Measurements from ENCODE around the gene TRIM68.

The TRIM68 gene

DNA sequence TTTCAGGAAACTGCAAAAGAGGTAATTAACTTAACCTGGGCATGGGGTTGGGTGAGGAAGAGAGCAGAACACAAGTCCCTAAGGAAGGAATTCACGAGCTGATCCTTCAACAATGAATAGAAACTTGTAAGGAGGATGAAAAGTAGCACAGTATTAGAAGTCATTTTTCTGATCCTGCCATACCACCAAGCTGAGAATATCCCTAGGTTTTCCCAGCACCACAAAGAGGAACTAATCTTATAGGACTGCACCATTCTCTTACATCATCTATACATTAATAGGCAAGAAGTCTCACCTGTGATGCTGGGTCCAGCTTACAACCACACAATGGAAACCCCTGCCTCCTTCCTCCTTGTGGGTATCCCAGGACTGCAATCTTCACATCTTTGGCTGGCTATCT, 14.3 kb downstream of the TRIM68 start, which contains the start of gene OR52I1:
TSS of gene OR52I1 (plus strand) at position 301 of the 400 bp plus-strand sequence. CDS start at position 301, 0 bp downstream.
- Histone ChIP-seq H3K27me3 (ENCODE audit: insufficient read depth, low read depth, severe bottlenecking) (peaks cover 7% of the 10 kb centered on the region), H3K36me3 (no peaks in the 10 kb centered on the region), H3K9me3 (ENCODE audit: severe bottlenecking) (no peaks in the 10 kb centered on the region), H3K27ac (no peak within 1 kb of the TSS), H3K4me3 (ENCODE audit: low read depth, low read length) (no peak within 1 kb of the TSS)
- TF ChIP-seq, protein P1, sequence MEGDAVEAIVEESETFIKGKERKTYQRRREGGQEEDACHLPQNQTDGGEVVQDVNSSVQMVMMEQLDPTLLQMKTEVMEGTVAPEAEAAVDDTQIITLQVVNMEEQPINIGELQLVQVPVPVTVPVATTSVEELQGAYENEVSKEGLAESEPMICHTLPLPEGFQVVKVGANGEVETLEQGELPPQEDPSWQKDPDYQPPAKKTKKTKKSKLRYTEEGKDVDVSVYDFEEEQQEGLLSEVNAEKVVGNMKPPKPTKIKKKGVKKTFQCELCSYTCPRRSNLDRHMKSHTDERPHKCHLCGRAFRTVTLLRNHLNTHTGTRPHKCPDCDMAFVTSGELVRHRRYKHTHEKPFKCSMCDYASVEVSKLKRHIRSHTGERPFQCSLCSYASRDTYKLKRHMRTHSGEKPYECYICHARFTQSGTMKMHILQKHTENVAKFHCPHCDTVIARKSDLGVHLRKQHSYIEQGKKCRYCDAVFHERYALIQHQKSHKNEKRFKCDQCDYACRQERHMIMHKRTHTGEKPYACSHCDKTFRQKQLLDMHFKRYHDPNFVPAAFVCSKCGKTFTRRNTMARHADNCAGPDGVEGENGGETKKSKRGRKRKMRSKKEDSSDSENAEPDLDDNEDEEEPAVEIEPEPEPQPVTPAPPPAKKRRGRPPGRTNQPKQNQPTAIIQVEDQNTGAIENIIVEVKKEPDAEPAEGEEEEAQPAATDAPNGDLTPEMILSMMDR (IDR thresholded peaks at IDR 0.05; ENCODE audit: low read depth, low read length), result no peak
- no peak for DNase-seq

DNA sequence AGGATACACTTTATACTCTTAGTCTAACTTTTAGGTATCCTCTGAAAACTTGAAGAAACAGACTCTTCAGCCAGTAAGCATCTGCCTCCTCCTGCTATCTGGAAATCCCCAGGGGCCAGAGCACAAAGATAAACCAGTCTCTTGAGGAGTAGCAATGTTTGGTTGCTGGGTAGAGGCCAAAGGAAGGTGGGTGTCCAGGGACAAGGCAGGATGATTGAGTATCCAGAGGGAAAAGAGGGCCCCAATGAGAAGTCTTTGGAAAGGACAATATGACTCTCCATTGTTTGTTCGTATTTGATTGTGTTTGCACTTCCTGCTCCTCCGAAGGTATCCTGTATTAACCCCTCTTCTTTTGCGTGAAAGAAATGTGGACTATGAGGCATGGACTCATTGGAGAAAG, 19.0 kb downstream of the TRIM68 start:
- TF ChIP-seq, protein P1 (IDR thresholded peaks at IDR 0.05; ENCODE audit: low read depth, low read length), result no peak
- Histone ChIP-seq H3K4me3 (ENCODE audit: low read depth, low read length) (no peak overlapping the region), H3K27ac (no peak overlapping the region), H3K36me3 (no peaks in the 10 kb centered on the region), H3K9me3 (ENCODE audit: severe bottlenecking) (no peaks in the 10 kb centered on the region), H3K27me3 (ENCODE audit: insufficient read depth, low read depth, severe bottlenecking) (peaks cover 37% of the 10 kb centered on the region)
- DNase-seq, result no peak

DNA sequence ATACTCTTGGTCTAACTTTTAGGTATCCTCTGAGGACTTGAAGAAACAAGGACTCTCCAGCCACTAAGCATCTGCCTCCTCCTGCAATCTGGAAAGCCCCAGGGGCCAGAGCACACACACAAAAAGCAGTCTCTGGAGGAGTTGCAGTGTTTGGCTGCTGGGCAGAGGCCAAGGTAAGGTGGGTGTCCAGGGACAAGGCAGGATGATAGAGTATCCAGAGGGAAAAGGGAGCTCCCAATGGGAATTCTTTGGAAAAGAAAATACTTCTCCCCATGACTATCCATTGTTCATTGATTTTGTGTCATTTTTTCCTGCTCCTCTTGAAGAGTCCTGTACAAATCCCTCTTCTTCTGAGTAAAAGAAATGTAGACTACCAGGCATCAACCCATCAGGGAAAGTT, 26.6 kb downstream of the TRIM68 start, which contains the start of gene OR52I2:
TSS of gene OR52I2 (plus strand) at position 301 of the 400 bp plus-strand sequence.
- no peak within 1 kb of the TSS for H3K4me3 ChIP-seq (ENCODE audit: low read depth, low read length)
- H3K27me3 ChIP-seq (ENCODE audit: insufficient read depth, low read depth, severe bottlenecking), result peaks cover 85% of the 10 kb centered on the region
- no peaks in the 10 kb centered on the region for H3K9me3 ChIP-seq (ENCODE audit: severe bottlenecking)
- H3K27ac ChIP-seq, result no peak within 1 kb of the TSS
- no peaks in the 10 kb centered on the region for H3K36me3 ChIP-seq
- TF ChIP-seq, protein P1 (IDR thresholded peaks at IDR 0.05; ENCODE audit: low read depth, low read length), result no peak
- DNase-seq, result no peak

DNA sequence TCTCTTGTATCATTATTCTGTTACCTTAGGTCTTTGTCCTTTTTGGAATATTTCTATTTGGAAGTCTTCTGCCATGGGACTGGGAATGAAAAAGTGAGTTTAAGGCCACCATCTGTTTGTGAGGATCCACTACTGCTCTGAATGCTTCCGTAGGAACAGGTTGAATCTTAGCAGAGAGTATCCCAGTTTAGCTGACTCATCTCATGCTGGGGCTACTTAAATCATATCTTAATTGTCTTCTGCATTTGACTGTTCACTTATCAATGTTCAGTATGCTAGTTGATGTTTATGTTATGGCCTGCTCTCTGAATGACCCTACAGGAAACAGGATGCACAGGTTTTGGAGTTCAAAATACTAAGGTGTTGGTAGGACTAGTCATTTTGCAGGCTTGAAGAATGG, 27.9 kb downstream of the TRIM68 start:
- no peak for DNase-seq
- Histone ChIP-seq H3K27ac (no peak overlapping the region), H3K27me3 (ENCODE audit: insufficient read depth, low read depth, severe bottlenecking) (peaks cover 89% of the 10 kb centered on the region), H3K4me3 (ENCODE audit: low read depth, low read length) (no peak overlapping the region), H3K36me3 (no peaks in the 10 kb centered on the region), H3K9me3 (ENCODE audit: severe bottlenecking) (peaks cover 3% of the 10 kb centered on the region)
- TF ChIP-seq, protein P1 (IDR thresholded peaks at IDR 0.05; ENCODE audit: low read depth, low read length), result no peak

DNA sequence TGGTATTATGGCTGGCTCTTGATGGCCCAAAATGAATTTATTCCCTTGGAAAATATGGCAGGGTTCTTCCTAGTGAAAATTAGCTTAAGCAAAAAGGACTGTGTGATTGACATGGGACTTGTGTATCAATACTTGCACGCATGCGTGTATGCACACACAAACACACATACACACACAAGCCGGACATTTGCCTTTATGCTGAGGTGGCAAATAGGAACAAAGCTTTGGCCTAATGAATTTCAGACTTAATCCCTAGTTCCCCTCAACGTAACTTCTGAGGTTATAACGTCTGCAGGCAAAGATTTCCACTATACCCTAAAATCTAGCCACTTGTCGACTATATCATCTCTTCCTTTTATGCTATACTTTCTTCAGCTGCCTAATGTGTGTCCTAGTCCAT, 29.4 kb downstream of the TRIM68 start:
- H3K9me3 ChIP-seq (ENCODE audit: severe bottlenecking), result peaks cover 3% of the 10 kb centered on the region
- no peaks in the 10 kb centered on the region for H3K36me3 ChIP-seq
- H3K27me3 ChIP-seq (ENCODE audit: insufficient read depth, low read depth, severe bottlenecking), result peaks cover 80% of the 10 kb centered on the region
- TF ChIP-seq, protein P1 (IDR thresholded peaks at IDR 0.05; ENCODE audit: low read depth, low read length), result no peak
- no peak overlapping the region for H3K27ac ChIP-seq
- no peak for DNase-seq
- H3K4me3 ChIP-seq (ENCODE audit: low read depth, low read length), result no peak overlapping the region

DNA sequence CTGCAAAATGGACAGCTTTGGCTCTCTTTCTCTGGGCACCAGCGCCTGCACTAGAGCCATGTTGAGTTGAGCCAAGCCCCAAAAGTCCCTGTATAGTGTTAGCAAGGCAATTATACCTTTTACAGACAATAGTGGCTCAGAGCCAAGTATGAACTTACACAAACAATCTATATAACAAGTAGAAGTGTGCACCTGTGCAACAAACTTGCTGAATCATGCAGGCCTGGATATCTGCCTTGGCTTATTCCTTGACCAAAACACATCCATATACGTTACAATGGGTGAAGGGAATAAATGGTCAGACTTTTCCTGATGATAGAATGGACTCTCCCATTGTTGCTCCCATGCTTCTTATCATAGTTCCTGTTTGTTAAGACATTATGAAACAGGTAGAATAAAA, 30.3 kb downstream of the TRIM68 start:
- H3K27me3 ChIP-seq (ENCODE audit: insufficient read depth, low read depth, severe bottlenecking), result peaks cover 83% of the 10 kb centered on the region
- H3K36me3 ChIP-seq, result no peaks in the 10 kb centered on the region
- TF ChIP-seq, protein P1 (IDR thresholded peaks at IDR 0.05; ENCODE audit: low read depth, low read length), result no peak
- no peak overlapping the region for H3K27ac ChIP-seq
- H3K4me3 ChIP-seq (ENCODE audit: low read depth, low read length), result no peak overlapping the region
- no peak for DNase-seq
- H3K9me3 ChIP-seq (ENCODE audit: severe bottlenecking), result peaks cover 3% of the 10 kb centered on the region
